Gastrocnemius medialis (tissue), 4 donors: ENCODE data around the gene PAM16. TPM values are rescaled to one million over a fixed set of nuclear protein-coding genes. Genes with fewer than 3 reads are reported as not detected.

Experiments
- ATAC-seq, 2 donors: fragments of 150-250 bp; one replicate each; pipeline ENCODE4 v1.9.1; 2016
- DNase-seq, 2 donors: peaks; one replicate each; pipeline ENCODE4 v3.0.0-alpha.2; 2019
- H3K27ac ChIP-seq, 4 donors: fragments of 200-600 bp; sonication (generic); 1 replicate in 1 of 4; 2 replicates in 3 of 4; pipeline ENCODE4 v1.5.1; 2016 to 2018; ENCODE audit warnings: mild to moderate bottlenecking in 2 of 4, moderate library complexity in 1 of 4
- H3K27me3 ChIP-seq, 3 donors: fragments of 200-600 bp; sonication (generic) in 2 of 3; 1 replicate in 1 of 3; 2 replicates in 2 of 3; pipeline versions ENCODE4 v1.5.1 to v1.6.0; 2016 to 2019; ENCODE audit warnings: mild to moderate bottlenecking in 1 of 3, moderate library complexity in 1 of 3
- H3K36me3 ChIP-seq, 2 donors: fragments of 200-600 bp; sonication (generic) in 1 of 2; one replicate each; pipeline ENCODE4 v1.5.1; 2017 to 2018
- H3K4me1 ChIP-seq, 2 donors: fragments of 200-600 bp; sonication (generic) in 1 of 2; one replicate each; pipeline ENCODE4 v1.5.1; 2016 to 2017; ENCODE audit warnings: mild to moderate bottlenecking in 2 of 2
- H3K4me3 ChIP-seq, 4 donors: fragments of 200-600 bp; sonication (generic) in 3 of 4; 1 replicate in 1 of 4; 2 replicates in 3 of 4; pipeline ENCODE4 v1.5.1; 2016 to 2019; ENCODE audit warnings: mild to moderate bottlenecking in 2 of 4
- H3K9me3 ChIP-seq, 3 donors: fragments of 200-600 bp; sonication (generic) in 2 of 3; 1 replicate in 1 of 3; 2 replicates in 2 of 3; pipeline ENCODE4 v1.5.1; 2016 to 2019
- POLR2A ChIP-seq, 2 donors: fragments of 450-650 bp; IDR thresholded peaks; one replicate each; pipeline ENCODE4 v1.6.1; 2017; ENCODE audit warnings: antibody characterized with exemption in 2 of 2, mild to moderate bottlenecking in 2 of 2, moderate library complexity in 2 of 2
- in situ Hi-C, 4 donors: fragments of 200-750 bp; cut with MboI; loops; one replicate each; pipeline versions ENCODE4 v1.15.0 to v1.8.0; 2017; ENCODE audit warnings: low sequenced_read_pairs in 4 of 4
- intact Hi-C: fragments of 100-400 bp; cut with DNase I; formaldehyde crosslinking; loops from one replicate; pipeline ENCODE4 v1.15.1; 2023; ENCODE audit warnings: low total_unique reads
- total RNA-seq, 4 donors: library from RNA; depleted of rRNA; stranded (reverse); fragments of >200 nt; gene quantifications; one replicate each; pipeline versions ENCODE4 v1.1.0 to v1.2.3, GENCODE V29; 2016
- TF ChIP-seq, protein P1 (sequence below), 5 experiments: fragments of 450-650 bp in 3 of 5; fragments of 200-600 bp in 2 of 5; sonication (generic) in 2 of 5; IDR thresholded peaks in 4 of 5; conservative IDR thresholded peaks in 1 of 5; 1 replicate in 4 of 5; 2 replicates in 1 of 5; pipeline ENCODE4 v1.5.1; 2016 to 2019; ENCODE audit warnings: antibody characterized with exemption in 5 of 5, mild to moderate bottlenecking in 3 of 5, moderate library complexity in 3 of 5

PAM16 gene
- total RNA-seq, 4 donors from 2014 or later: 112 to 174 (median 132) TPM

DNA sequence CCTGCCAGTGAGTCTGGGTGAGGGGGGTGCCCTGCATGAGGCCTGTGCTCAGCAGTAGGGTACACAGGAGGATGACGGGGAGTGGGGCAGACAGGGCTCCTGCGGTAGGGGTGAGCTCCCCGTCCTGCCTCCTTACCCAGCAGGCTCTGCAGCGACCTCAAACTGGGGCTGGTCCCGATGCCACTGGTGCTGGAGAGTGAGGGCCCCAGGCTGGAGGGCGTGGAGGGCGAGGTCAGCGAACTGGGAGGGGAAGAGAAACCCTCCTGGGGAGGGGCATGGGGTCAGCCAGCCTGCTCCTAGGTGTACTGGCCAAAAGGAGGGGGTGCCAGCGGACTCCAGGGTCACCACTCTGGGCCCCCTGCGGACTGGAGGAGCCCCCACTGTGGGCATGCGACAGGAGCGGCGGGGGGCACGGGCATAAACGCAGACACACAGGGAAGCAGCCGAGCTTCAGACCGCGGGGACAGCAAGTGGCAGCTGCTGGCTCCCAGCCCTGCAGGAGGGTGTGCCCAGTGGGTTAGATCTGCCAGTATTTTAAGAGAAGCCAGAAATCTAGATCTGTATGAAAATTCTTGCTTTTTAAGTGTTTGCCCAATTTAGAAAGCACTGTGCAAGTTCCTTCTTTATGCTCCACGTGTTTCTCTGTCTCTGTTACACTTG lies 11.5 kb upstream of the PAM16 start:
- TF ChIP-seq, protein P1, sequence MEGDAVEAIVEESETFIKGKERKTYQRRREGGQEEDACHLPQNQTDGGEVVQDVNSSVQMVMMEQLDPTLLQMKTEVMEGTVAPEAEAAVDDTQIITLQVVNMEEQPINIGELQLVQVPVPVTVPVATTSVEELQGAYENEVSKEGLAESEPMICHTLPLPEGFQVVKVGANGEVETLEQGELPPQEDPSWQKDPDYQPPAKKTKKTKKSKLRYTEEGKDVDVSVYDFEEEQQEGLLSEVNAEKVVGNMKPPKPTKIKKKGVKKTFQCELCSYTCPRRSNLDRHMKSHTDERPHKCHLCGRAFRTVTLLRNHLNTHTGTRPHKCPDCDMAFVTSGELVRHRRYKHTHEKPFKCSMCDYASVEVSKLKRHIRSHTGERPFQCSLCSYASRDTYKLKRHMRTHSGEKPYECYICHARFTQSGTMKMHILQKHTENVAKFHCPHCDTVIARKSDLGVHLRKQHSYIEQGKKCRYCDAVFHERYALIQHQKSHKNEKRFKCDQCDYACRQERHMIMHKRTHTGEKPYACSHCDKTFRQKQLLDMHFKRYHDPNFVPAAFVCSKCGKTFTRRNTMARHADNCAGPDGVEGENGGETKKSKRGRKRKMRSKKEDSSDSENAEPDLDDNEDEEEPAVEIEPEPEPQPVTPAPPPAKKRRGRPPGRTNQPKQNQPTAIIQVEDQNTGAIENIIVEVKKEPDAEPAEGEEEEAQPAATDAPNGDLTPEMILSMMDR (IDR thresholded peaks at IDR 0.05 in 4 of 5, conservative IDR thresholded peaks at IDR 0.05 in 1 of 5): no peak
- TF ChIP-seq POLR2A (IDR thresholded peaks at IDR 0.05): no peak
- in situ Hi-C loops: loop anchor here in 2 of 4 donors (5.0 kb wide), 1 partner anchor 35 kb away; no protein-coding TSS in a partner anchor
- no peak for DNase-seq

DNA sequence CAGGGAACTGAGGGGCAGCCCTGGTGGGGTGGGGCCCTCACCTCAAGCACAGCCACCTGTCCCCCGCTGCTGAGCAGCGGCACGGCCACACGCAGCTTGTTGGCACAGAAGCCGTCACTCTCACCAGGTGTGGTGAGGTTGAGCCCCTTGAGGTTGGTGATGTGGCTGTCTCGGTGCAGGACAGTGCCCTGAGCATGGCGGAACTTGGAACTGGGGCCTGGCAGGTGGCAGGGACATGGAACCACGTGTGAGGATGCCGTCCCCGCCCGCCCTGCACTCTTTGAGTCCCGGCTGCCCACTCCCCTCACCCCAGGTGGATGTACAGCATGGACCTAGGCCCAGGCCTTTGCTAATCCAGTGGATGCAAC lies 10.8 kb upstream of the PAM16 start:
- ATAC-seq: no peak
- no peak for DNase-seq
- Histone ChIP-seq H3K4me1 (no peaks in the 10 kb centered on the region), H3K27ac (no peak overlapping the region), H3K27me3 (no peaks in the 10 kb centered on the region), H3K9me3 (no peaks in the 10 kb centered on the region), H3K36me3 (peaks cover 0 to 7% of the 10 kb centered on the region in 2 donors), H3K4me3 (no peak overlapping the region)
- TF ChIP-seq POLR2A (IDR thresholded peaks at IDR 0.05): no peak
- intact Hi-C loops: no loop called here
- in situ Hi-C loops: loop anchor here in 2 of 4 donors (5.0 kb wide), 1 partner anchor 35 kb away; no protein-coding TSS in a partner anchor

More for the DNA sequence above, 11.5 kb upstream of the PAM16 start:
- Histone ChIP-seq H3K36me3 (peaks cover 0 to 7% of the 10 kb centered on the region in 2 donors), H3K27me3 (no peaks in the 10 kb centered on the region), H3K4me1 (no peaks in the 10 kb centered on the region), H3K9me3 (no peaks in the 10 kb centered on the region), H3K4me3 (no peak overlapping the region), H3K27ac (no peak overlapping the region)
- intact Hi-C loops: no loop called here
- ATAC-seq: no peak

DNA sequence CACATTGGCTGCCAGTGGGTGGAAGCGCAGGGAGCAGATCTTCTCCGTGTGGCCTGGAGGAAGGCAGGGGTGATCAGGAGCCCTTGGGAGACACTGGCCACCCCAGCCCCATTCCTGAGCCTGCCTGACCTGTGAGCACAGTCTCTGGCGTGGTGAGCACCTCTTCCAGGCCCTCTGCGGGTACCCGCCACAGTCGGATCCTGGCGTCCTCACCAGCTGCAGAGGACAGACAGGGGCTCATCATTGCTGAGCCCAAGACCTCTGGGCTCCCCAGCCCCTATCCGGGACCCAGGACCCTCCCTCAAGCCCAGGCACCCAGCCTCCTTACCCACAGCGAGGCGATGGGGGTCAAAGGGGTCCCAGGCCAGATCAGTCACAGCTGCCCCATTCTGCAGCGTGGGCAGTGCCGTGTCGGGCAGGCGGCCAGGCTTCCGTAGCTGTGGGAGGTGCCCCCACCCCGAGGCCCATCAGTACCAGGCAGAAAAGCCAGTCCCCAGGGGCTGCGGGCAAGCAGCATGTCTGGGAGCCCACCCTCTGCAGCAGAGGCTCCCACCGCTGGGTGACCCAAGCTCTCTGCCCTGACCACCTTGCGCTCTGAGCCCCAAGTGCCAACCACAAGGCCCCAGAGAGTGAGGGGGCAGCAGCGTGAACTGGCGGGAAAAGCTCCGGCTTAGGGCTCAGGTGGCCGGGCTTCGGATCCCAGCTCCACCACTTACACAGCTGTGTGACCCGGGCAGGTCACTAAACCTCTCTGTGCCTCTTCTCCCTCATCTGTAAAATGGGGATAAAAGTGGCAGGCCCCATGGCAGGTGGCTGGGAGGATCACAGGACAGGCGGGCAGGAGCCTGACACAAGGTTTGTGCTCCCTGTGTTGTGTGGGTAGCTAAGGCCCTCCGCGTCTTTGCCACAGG lies 10.2 kb upstream of the PAM16 start:
- Histone ChIP-seq H3K36me3 (peaks cover 0 to 7% of the 10 kb centered on the region in 2 donors), H3K4me1 (no peaks in the 10 kb centered on the region), H3K9me3 (no peaks in the 10 kb centered on the region), H3K27ac (no peak overlapping the region), H3K4me3 (no peak overlapping the region), H3K27me3 (no peaks in the 10 kb centered on the region)
- TF ChIP-seq POLR2A (IDR thresholded peaks at IDR 0.05): no peak
- TF ChIP-seq, protein P1 (IDR thresholded peaks at IDR 0.05 in 4 of 5, conservative IDR thresholded peaks at IDR 0.05 in 1 of 5): no peak
- ATAC-seq (no peak), DNase-seq (no peak)
- intact Hi-C loops: no loop called here
- in situ Hi-C loops: loop anchor here in 2 of 4 donors (5.0 kb wide), 1 partner anchor 36 kb away; no protein-coding TSS in a partner anchor

DNA sequence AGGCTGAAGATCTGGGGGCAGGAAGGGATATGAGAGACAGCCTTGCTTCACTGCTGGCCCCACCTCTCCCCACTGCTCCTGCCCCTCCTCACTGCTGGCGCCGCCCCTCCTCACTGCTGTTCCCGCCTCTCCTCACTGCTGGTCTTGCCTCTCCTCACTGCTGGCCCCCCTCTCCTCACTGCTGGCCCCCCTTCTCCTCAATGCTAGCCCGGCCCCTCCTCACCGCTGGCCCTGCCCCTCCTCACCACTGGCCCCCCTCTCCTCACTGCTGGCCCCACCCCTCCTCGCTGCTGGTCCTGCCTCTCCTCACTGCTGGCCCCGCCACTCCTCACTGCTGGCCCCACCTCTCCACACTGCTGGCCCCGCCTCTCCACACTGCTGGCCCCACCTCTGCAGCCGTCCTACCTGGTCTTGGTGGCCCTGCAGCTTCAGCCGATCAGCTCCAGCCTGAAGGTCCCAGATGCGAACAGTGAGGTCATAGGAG lies 9.5 kb upstream of the PAM16 start:
- Histone ChIP-seq H3K27me3 (no peaks in the 10 kb centered on the region), H3K9me3 (no peaks in the 10 kb centered on the region), H3K4me3 (no peak overlapping the region), H3K27ac (no peak overlapping the region), H3K4me1 (no peaks in the 10 kb centered on the region), H3K36me3 (peaks cover 0 to 7% of the 10 kb centered on the region in 2 donors)
- ATAC-seq: no peak
- in situ Hi-C loops (loop anchor here in 2 of 4 donors (5.0 kb wide), 1 partner anchor 37 kb away; no protein-coding TSS in a partner anchor), intact Hi-C loops (no loop called here)
- no peak for DNase-seq
- TF ChIP-seq, protein P1 (IDR thresholded peaks at IDR 0.05 in 4 of 5, conservative IDR thresholded peaks at IDR 0.05 in 1 of 5): no peak
- TF ChIP-seq POLR2A (IDR thresholded peaks at IDR 0.05): no peak
